ENCODE measurements around the gene KIAA0513. TPM values are rescaled to one million over a fixed set of nuclear protein-coding genes. Genes with fewer than 3 reads are reported as not detected.

Gene KIAA0513
- total and polyA plus RNA-seq, 2 experiments from 2014 or later, result 12.8 to 24.6 TPM

DNA sequence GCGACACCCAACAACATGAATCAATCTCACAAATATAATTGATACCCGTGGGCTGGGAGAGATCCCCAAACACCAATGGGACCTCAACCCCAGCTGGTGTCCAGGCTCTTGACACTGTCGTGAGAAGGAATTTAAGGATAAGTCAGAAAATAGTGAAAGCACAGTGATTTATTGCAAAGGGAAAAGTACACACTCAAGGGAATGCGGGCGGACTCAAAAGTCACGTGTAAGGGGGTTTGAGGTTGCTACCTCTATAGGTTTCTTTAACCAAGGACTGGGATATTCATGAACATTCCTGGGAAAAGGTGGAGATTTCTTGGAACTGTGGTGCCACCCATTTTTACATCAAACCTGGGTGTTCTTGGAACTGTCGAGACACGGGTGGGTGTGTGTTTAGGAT lies 10.0 kb upstream of the KIAA0513 start:
- Histone ChIP-seq H3K27ac (no peak overlapping the region), H3K4me3 (no peak overlapping the region), H3K4me1 (ENCODE audit: low read depth) (no peaks in the 10 kb centered on the region), H3K36me3 (no peaks in the 10 kb centered on the region), H3K27me3 (peaks cover 9% of the 10 kb centered on the region), H3K9me3 (ENCODE audit: low read depth) (no peaks in the 10 kb centered on the region)
- TF ChIP-seq, protein P1, sequence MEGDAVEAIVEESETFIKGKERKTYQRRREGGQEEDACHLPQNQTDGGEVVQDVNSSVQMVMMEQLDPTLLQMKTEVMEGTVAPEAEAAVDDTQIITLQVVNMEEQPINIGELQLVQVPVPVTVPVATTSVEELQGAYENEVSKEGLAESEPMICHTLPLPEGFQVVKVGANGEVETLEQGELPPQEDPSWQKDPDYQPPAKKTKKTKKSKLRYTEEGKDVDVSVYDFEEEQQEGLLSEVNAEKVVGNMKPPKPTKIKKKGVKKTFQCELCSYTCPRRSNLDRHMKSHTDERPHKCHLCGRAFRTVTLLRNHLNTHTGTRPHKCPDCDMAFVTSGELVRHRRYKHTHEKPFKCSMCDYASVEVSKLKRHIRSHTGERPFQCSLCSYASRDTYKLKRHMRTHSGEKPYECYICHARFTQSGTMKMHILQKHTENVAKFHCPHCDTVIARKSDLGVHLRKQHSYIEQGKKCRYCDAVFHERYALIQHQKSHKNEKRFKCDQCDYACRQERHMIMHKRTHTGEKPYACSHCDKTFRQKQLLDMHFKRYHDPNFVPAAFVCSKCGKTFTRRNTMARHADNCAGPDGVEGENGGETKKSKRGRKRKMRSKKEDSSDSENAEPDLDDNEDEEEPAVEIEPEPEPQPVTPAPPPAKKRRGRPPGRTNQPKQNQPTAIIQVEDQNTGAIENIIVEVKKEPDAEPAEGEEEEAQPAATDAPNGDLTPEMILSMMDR (IDR thresholded peaks at IDR 0.05; ENCODE audit: low read depth, low read length), result no peak
- DNase-seq (ENCODE audit: low read depth in 1 of 2, low spot score in 1 of 2), result no peak

DNA sequence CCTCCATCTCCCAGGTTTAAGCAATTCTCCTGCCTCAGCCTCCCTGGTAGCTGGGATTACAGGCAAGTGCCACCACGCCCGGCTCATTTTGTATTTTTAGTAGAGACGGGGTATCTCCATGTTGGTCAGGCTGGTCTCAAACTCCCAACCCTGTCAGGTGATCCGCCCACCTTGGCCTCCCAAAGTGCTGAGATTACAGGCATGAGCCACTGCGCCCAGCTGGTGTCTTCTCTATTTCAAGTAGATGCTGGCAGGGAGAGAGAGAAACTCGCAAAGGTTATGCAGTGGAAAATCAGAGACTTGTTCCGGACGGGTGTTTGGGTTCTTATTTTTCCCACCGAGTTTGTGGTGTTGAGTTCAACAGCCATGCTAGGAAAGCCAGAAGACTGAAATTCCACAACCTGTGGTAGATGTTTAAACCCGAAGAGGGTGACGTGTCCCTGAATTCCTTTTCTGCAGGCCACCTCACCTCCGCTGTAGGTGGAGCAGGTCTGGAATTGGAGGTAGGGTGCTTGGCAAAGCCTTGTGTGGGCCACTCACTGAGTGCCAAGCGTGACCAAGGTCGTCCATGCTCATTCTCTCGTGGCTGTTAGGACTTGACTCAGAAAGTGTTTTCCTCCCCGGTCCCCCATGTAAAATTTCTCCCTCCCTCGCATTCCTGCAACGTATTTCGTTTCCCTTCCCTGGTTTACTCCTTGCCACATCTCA lies 8.9 kb upstream of the KIAA0513 start:
- DNase-seq (ENCODE audit: low read depth in 1 of 2, low spot score in 1 of 2), result no peak
- Histone ChIP-seq H3K4me3 (no peak overlapping the region), H3K27ac (no peak overlapping the region), H3K36me3 (no peaks in the 10 kb centered on the region), H3K9me3 (ENCODE audit: low read depth) (no peaks in the 10 kb centered on the region), H3K4me1 (ENCODE audit: low read depth) (no peaks in the 10 kb centered on the region), H3K27me3 (peaks cover 9% of the 10 kb centered on the region)
- TF ChIP-seq, protein P1 (IDR thresholded peaks at IDR 0.05; ENCODE audit: low read depth, low read length), result no peak

DNA sequence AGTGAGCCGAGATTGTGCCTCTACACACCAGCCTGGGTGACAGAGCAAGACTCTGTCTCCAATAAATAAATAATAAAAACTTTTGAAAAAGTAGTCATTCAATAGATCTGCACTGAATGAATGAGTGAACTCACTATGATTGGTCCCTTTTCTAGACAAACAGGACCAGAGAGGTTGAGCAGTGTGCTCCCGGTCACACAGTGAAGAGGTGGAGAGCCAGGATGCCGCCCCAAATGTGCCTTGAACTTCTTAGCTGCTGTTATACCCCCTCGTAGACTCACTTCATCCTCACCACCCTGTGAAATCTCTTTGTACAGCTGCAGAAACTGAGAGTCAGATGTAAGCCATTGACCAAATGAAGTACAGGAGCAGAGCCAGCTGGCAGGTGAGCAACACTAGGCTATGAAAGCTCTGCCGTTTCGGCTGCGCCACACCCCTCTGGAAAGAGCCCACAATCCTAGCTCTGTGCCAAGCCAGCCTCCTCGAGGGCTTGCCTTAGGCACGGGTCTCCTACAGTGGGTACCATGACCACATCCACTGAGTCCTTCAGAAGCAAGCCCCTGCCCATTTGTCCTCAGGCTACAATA lies 7.8 kb upstream of the KIAA0513 start:
- no peak overlapping the region for H3K4me3 ChIP-seq
- DNase-seq (ENCODE audit: low read depth in 1 of 2, low spot score in 1 of 2), result no peak
- no peaks in the 10 kb centered on the region for H3K36me3 ChIP-seq
- H3K27me3 ChIP-seq, result peaks cover 9% of the 10 kb centered on the region
- no peaks in the 10 kb centered on the region for H3K9me3 ChIP-seq (ENCODE audit: low read depth)
- H3K27ac ChIP-seq, result no peak overlapping the region
- TF ChIP-seq, protein P1 (IDR thresholded peaks at IDR 0.05; ENCODE audit: low read depth, low read length), result no peak
- no peaks in the 10 kb centered on the region for H3K4me1 ChIP-seq (ENCODE audit: low read depth)

DNA sequence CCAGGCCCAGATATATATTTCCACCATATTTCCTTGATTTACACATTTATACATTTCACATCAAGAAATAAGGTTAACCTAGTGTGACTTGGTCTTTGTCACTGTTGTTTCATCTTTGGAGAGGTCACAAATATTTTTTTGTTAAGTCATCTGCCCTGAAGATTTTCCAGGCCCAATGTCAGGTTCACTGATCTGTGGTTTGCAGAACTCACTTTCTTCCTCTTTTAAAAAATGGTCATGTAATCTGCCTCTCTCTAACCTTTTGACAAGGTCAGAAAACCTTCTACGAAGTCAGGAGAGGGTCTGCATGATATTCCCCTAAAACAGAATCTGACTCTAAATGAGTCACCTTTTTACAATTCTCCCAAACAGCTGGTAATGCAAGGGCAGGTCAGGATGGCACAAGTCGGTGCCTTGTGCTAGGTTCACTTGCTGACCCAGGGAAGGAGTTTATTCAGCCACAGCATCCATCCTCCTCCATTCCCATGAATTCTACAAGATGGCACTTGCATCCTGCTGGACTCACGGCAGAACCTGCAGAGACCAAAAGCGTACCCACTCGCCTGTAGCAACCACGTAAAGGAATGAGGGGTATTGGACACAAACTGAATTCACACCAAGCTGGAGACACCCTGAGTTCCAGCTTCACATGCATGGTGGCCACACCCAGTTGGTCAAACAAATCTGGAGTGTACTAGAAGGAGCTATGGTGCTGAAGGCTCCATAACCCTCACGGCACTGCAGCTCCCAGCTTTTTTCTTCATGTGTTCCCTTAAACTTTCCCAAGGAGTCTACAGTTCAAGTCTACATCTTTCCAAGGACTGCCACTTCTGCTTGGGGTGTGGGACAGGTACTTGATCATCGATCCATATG lies 1.6 kb upstream of the KIAA0513 start:
- H3K36me3 ChIP-seq, result no peaks in the 10 kb centered on the region
- peaks cover 6% of the 10 kb centered on the region for H3K4me1 ChIP-seq (ENCODE audit: low read depth)
- H3K27ac ChIP-seq, result no peak overlapping the region
- no peak overlapping the region for H3K4me3 ChIP-seq
- H3K27me3 ChIP-seq, result no peaks in the 10 kb centered on the region
- DNase-seq (ENCODE audit: low read depth in 1 of 2, low spot score in 1 of 2), result no peak
- H3K9me3 ChIP-seq (ENCODE audit: low read depth), result no peaks in the 10 kb centered on the region
- TF ChIP-seq, protein P1 (IDR thresholded peaks at IDR 0.05; ENCODE audit: low read depth, low read length), result no peak

DNA sequence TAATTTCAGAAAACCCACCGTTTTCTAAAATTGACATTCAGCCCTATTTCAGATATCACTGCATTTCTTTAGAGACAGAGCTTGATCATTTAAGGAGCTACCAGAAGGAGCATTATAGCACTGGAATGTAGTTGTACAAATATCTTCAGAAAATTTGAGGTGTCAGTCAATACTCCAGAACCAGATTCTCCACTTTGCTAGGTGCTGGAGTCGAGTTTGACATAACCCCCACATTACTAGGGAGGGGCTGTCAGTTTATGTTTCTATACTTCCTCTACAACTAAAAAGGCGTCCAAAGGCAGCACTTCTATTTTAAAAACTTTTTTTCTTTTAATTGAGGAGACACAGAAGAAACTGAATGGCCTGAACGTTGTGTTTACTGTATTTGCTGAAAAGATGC lies 892 bp upstream of the KIAA0513 start:
- H3K36me3 ChIP-seq, result no peaks in the 10 kb centered on the region
- H3K27me3 ChIP-seq, result no peaks in the 10 kb centered on the region
- no peak overlapping the region for H3K27ac ChIP-seq
- peak overlapping the region; percentile 80 for H3K4me3 ChIP-seq
- no peaks in the 10 kb centered on the region for H3K9me3 ChIP-seq (ENCODE audit: low read depth)
- H3K4me1 ChIP-seq (ENCODE audit: low read depth), result peaks cover 6% of the 10 kb centered on the region
- DNase-seq (ENCODE audit: low read depth in 1 of 2, low spot score in 1 of 2), result no peak
- TF ChIP-seq, protein P1 (IDR thresholded peaks at IDR 0.05; ENCODE audit: low read depth, low read length), result no peak

All from cardiac muscle cell (in vitro differentiated cells and primary cell).